ENCODE data around the gene BFSP2.

The BFSP2 gene

DNA sequence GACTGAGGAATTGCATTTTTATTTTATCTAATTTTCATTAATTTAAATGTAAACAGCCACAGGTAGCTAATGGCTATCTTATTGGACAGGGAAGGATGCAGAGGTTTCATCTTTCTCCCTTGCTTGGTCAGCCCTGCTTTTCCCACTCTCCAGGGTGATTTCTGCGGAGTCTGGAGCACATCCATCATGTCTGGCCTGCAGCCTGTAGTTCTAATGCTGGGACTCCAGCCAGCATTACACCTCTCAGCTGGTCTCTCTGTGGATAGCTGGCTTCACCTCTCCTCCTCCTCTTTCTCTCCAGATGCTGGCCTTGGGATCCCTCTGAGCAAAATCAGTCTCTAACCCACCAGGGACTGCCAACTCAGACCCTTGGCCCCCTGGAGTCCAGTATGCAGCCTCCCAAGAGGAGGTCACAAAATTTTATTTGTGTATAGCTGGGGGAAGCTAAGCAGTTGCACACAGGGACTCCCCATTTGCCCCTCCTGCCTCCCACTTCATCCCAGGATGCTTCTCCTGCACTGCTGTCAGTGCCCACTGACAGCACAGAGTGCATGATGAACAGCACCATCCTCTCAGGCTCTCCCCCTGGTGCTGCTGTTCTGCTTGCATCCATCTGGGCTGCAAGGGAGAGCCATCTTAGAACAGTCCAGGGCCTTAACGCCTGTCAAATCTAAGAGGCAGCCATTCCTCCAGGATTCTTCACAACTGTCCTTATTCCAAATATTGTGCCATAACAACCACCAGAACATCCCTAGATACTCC, 1.7 kb downstream of the BFSP2 start:
- TF ChIP-seq, protein P1, sequence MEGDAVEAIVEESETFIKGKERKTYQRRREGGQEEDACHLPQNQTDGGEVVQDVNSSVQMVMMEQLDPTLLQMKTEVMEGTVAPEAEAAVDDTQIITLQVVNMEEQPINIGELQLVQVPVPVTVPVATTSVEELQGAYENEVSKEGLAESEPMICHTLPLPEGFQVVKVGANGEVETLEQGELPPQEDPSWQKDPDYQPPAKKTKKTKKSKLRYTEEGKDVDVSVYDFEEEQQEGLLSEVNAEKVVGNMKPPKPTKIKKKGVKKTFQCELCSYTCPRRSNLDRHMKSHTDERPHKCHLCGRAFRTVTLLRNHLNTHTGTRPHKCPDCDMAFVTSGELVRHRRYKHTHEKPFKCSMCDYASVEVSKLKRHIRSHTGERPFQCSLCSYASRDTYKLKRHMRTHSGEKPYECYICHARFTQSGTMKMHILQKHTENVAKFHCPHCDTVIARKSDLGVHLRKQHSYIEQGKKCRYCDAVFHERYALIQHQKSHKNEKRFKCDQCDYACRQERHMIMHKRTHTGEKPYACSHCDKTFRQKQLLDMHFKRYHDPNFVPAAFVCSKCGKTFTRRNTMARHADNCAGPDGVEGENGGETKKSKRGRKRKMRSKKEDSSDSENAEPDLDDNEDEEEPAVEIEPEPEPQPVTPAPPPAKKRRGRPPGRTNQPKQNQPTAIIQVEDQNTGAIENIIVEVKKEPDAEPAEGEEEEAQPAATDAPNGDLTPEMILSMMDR (IDR thresholded peaks at IDR 0.05; ENCODE audit: insufficient read depth, low read depth, low read length, missing control alignments): no peak
- H3K4me3 ChIP-seq (ENCODE audit: low read depth, low read length): no peak overlapping the region
- DNase-seq (ENCODE audit: low read depth): no peak

DNA sequence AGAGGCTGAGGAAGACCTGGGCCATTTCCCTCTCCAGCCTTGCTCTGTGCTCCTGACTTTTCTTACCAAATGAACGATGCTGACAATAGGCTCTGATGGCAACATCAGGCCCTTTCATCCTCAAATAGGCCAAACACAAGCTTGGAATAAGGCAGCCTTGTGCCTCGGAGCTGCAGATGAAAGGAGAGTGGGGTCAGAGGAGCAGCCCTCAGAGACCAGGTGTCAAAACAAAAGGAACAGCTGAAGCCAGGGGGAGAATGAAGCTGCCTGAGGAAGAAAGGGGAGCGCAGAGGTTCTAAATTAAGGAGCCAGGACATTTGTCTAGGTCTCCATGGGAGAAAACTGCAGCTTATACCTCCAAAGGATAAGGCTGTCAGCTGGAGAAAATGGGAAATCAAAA, 5.1 kb downstream of the BFSP2 start:
- H3K4me3 ChIP-seq (ENCODE audit: low read depth, low read length): no peak overlapping the region
- TF ChIP-seq, protein P1 (IDR thresholded peaks at IDR 0.05; ENCODE audit: insufficient read depth, low read depth, low read length, missing control alignments): no peak
- no peak for DNase-seq (ENCODE audit: low read depth)

DNA sequence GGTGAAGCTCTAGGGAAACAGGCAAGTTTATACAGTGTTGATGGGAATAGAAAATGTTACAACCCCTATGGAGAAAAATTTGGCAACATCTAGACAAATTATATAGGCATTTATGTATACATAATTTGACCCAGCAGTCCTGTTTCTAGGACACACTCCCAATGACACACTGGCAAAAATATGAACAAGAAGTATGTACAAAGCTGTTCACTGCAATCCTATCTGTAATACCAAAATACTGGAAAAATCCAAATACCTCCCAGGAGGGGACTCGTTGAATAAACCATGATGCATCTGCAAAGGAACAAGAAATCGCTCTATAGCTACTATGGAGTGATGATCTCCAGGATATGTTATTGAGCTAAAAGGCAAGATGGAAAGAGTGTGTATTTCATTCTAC, 8.5 kb downstream of the BFSP2 start:
- TF ChIP-seq, protein P1 (IDR thresholded peaks at IDR 0.05; ENCODE audit: insufficient read depth, low read depth, low read length, missing control alignments): no peak
- no peak overlapping the region for H3K4me3 ChIP-seq (ENCODE audit: low read depth, low read length)
- no peak for DNase-seq (ENCODE audit: low read depth)

DNA sequence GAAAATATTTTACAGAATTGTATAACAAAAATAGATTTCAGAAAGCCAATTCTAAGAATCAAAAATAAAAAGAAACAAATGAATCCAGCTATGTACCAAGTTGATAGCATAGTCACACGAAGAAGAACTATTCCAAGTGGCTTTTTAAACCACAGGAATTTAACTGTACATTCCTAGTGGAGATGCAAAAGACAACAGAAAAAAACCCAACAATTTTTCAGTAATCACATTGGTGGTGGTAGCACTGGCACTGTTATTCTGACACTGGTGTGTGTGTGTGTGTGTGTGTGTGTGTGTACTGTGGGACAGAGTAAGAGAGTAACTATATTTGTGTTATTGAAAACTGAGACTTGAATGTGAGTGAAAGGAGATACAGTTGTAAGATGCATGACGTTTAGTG, 9.1 kb downstream of the BFSP2 start:
- TF ChIP-seq, protein P1 (IDR thresholded peaks at IDR 0.05; ENCODE audit: insufficient read depth, low read depth, low read length, missing control alignments): no peak
- no peak overlapping the region for H3K4me3 ChIP-seq (ENCODE audit: low read depth, low read length)
- DNase-seq (ENCODE audit: low read depth): no peak

DNA sequence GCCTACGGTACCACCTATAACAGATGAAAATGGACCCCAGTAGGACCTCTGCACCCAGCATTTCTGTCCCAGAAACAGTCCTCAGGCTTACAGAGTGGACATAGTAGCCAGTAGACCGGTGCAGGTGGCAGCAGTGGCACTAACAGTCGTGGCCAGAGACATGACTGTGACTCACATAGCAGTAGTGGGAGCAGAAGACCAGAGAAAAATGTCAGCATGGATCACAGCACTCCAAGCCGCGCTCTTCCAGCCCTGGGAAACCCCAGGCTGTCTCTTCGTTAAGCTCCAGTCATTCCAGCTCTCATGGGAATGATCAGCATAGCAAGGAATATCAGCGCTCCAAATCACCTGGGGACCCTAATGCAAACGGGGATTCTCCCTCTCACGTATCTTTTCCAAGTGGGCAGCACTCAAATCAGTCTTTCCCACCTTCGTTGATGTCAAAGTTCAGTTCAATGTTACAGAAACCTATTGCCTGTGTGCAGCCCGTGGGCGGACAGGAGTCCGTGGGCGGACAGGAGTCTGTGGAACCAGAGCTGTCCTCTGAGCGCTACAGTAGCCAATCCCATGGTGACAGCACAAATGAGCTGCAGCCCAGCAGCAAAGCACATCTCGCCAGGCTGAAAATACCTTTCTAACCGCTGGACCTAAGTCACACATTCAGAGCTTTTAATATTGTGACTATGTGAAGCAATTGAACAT, 10.5 kb downstream of the BFSP2 start:
- TF ChIP-seq, protein P1 (IDR thresholded peaks at IDR 0.05; ENCODE audit: insufficient read depth, low read depth, low read length, missing control alignments): no peak
- DNase-seq (ENCODE audit: low read depth): no peak
- H3K4me3 ChIP-seq (ENCODE audit: low read depth, low read length): no peak overlapping the region

DNA sequence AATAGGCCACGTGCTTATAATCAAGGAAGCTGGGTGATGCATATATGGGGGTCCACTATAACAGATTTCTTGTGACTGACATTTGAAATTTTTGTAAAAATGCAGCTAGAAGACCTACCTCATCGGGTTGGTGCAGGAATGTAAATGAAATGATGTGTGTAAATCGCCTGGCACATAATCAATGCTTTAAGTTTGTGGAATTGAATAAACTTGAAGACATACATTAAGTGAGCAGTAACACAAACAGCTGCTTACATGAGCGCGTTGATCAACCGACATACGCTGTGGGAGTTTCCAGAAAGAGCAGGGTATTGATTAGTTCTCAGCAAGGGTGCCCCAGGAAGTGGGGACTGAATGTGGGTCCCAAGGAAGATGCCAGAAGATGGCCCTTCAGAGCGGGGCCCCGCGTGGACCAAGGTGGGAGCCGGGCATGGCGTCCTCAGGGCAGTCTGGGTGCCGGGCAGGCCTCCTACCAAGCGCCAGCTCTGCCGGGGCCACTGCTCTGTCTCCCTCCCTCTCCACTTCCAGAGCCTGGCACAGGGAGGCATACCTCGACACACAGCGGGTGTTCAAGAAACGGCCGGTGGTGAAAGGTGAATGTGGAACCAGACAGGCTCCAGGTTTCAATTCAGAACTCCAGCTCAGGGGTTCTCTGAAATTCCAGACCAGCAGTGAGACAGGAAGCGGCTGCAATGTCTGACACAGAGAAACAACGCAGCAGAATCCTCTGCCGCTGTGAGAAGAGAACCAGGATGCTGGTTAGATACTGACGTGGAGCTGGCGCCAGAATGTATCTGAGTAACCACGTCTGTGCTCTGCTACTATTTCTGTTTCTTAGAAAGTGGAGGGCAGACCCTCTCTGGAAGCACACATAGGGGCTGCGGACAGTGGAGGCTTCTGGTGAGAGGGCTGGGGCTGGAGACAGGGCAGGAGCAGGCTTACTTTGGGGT, 12.6 kb downstream of the BFSP2 start:
- TF ChIP-seq, protein P1 (IDR thresholded peaks at IDR 0.05; ENCODE audit: insufficient read depth, low read depth, low read length, missing control alignments): no peak
- DNase-seq (ENCODE audit: low read depth): no peak
- H3K4me3 ChIP-seq (ENCODE audit: low read depth, low read length): no peak overlapping the region
